Sigmoid colon (tissue), 7 donors: ENCODE results near the gene OPCML. TPM values are rescaled to one million over a fixed set of nuclear protein-coding genes. Genes with fewer than 3 reads are reported as not detected.

Experiments
- DNase-seq: peaks from one replicate; pipeline ENCODE4 v3.0.0-alpha.2; 2019
- H3K27ac ChIP-seq, 4 donors: fragments of 200-600 bp; sonication (generic); one replicate each; pipeline ENCODE4 v1.5.1; 2016 to 2019; ENCODE audit warnings: mild to moderate bottlenecking in 1 of 4
- H3K27me3 ChIP-seq, 3 donors: fragments of 200-600 bp; sonication (generic); one replicate each; pipeline ENCODE4 v1.5.1; 2019; ENCODE audit warnings: mild to moderate bottlenecking in 1 of 3
- H3K36me3 ChIP-seq, 4 donors: fragments of 200-600 bp; sonication (generic); one replicate each; pipeline ENCODE4 v1.5.1; 2016 to 2019
- H3K4me1 ChIP-seq, 4 donors: fragments of 200-600 bp; sonication (generic); one replicate each; pipeline ENCODE4 v1.5.1; 2017 to 2019
- H3K4me3 ChIP-seq, 4 donors: fragments of 200-600 bp; sonication (generic); one replicate each; pipeline ENCODE4 v1.5.1; 2017 to 2019; ENCODE audit warnings: mild to moderate bottlenecking in 2 of 4, moderate library complexity in 1 of 4
- H3K9me3 ChIP-seq, 4 donors: fragments of 200-600 bp in 3 of 4; sonication (generic) in 3 of 4; one replicate each; pipeline versions ENCODE4 v1.5.1 to v1.6.1; 2013 to 2019
- EP300 ChIP-seq, 4 donors: sonication (generic); formaldehyde crosslinking; IDR thresholded peaks; one replicate each; pipeline ENCODE4 v1.6.1; 2017; ENCODE audit warnings: antibody characterized with exemption in 4 of 4
- POLR2A ChIP-seq, 2 donors: fragments of 450-650 bp; IDR thresholded peaks; one replicate each; pipeline ENCODE4 v1.6.1; 2016; ENCODE audit warnings: antibody characterized with exemption in 2 of 2, mild to moderate bottlenecking in 2 of 2, moderate library complexity in 2 of 2
- POLR2AphosphoS5 ChIP-seq, 4 donors: sonication (generic); formaldehyde crosslinking; IDR thresholded peaks; one replicate each; pipeline ENCODE4 v1.6.1; 2017; ENCODE audit warnings: antibody characterized with exemption in 4 of 4
- WGBS, 2 donors: extraction: QIAGEN DNeasy Blood & Tissue Kit; methylation state at CpG; one replicate each; pipeline ENCODE4 v1.1.7; 2013; 5-methylcytosine and 5-hydroxymethylcytosine counted together
- intact Hi-C: fragments of 100-400 bp; cut with DNase I; formaldehyde crosslinking; loops from one replicate; pipeline ENCODE4 v1.15.1; 2023
- polyA plus RNA-seq, 3 donors: library from polyadenylated mRNA; stranded (reverse); fragments of 200-250 nt; gene quantifications; one replicate each; pipeline ENCODE4 v1.2.3, GENCODE V29; 2013
- total RNA-seq, 4 donors: library from RNA; depleted of rRNA; stranded (reverse); fragments of >200 nt; gene quantifications; one replicate each; pipeline ENCODE4 v1.1.0, GENCODE V29; 2016
- TF ChIP-seq, protein P1 (sequence below), 4 experiments: fragments of 450-650 bp in 3 of 4; fragments of 200-600 bp in 1 of 4; IDR thresholded peaks; one replicate each; pipeline ENCODE4 v1.5.1; 2016 to 2019; ENCODE audit warnings: antibody characterized with exemption in 4 of 4, mild to moderate bottlenecking in 3 of 4, moderate library complexity in 2 of 4
- donor health status: healthy with polysubstance abuse.
- donor health status: Bipolar disorder and iron deficiency.
- donor health status: healthy.

Gene OPCML
- total and polyA plus RNA-seq, 7 donors, result under 0.01 to 0.14 (median 0.03) TPM; not detected in 4

DNA sequence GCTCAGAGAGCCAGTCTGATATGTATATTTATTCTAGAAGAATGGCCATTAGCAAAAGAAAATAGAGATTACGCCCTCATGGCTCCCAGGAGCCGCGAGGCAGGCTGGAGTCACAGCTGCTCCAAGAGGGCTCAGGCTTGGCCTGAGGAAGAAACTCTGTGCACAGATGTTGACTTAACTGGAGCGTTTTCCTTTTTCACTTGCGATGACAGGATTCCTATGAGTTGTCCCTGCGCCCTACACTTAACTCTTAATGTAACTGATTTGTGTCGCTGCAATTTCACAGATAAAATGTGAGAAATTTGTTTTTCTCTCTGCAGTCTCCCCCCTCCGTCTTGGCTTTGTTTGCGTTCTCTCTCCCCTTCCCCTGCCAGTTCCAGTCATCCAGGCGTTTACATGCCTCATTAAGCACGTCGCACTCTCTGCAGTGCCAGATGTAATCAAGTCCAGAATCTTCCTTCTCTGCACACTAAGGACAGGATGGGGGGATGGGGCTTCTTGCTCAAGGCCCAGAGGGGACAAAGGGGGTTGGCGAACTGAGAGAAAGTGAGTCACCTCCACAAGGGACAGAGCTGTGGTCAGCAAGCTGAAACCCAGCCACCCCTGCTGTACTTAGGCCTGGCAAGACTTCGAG, 1101.8 kb downstream of the OPCML start:
- WGBS, 2 donors, result 32 to 33% methylated on average over 14 of the region's 14 CpGs

DNA sequence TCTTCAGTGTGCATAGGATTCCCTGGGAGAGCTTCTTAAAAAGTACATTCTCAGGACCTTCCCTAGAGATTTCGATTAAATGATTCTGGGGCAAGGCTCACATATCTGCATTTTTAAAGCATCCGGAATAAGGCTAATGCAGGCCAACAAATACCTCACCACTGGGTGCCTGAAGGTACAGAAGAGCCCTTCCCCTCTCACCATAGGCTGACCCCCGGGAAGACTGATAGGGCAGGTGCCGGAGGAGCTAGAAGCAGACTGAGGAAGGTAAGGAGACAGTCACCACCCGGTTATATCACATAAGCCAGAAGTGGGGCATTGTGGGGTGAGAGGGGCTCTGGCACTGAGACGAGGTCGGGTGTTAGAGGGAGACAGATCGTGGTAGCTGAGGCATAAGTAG, 1102.6 kb downstream of the OPCML start:
- no peaks in the 10 kb centered on the region for H3K27me3 ChIP-seq
- intact Hi-C loops, result no loop called here
- no peaks in the 10 kb centered on the region for H3K9me3 ChIP-seq
- no peak overlapping the region for H3K27ac ChIP-seq
- no peak overlapping the region for H3K4me3 ChIP-seq
- no peak for TF ChIP-seq EP300 (IDR thresholded peaks at IDR 0.05)
- no peak for TF ChIP-seq POLR2A (IDR thresholded peaks at IDR 0.05)
- TF ChIP-seq POLR2AphosphoS5 (IDR thresholded peaks at IDR 0.05), result no peak
- TF ChIP-seq, protein P1, sequence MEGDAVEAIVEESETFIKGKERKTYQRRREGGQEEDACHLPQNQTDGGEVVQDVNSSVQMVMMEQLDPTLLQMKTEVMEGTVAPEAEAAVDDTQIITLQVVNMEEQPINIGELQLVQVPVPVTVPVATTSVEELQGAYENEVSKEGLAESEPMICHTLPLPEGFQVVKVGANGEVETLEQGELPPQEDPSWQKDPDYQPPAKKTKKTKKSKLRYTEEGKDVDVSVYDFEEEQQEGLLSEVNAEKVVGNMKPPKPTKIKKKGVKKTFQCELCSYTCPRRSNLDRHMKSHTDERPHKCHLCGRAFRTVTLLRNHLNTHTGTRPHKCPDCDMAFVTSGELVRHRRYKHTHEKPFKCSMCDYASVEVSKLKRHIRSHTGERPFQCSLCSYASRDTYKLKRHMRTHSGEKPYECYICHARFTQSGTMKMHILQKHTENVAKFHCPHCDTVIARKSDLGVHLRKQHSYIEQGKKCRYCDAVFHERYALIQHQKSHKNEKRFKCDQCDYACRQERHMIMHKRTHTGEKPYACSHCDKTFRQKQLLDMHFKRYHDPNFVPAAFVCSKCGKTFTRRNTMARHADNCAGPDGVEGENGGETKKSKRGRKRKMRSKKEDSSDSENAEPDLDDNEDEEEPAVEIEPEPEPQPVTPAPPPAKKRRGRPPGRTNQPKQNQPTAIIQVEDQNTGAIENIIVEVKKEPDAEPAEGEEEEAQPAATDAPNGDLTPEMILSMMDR (IDR thresholded peaks at IDR 0.05), result no peak
- DNase-seq, result no peak
- no peaks in the 10 kb centered on the region for H3K4me1 ChIP-seq
- H3K36me3 ChIP-seq, result no peaks in the 10 kb centered on the region
- 82 to 86% methylated on average over 8 of the region's 8 CpGs for WGBS, 2 donors

More for the DNA sequence above, 1101.8 kb downstream of the OPCML start:
- H3K27me3 ChIP-seq, result no peaks in the 10 kb centered on the region
- no peaks in the 10 kb centered on the region for H3K4me1 ChIP-seq
- H3K9me3 ChIP-seq, result no peaks in the 10 kb centered on the region
- TF ChIP-seq, protein P1 (IDR thresholded peaks at IDR 0.05), result no peak
- H3K4me3 ChIP-seq, result no peak overlapping the region
- no peak overlapping the region for H3K27ac ChIP-seq
- intact Hi-C loops, result no loop called here
- DNase-seq, result no peak
- H3K36me3 ChIP-seq, result no peaks in the 10 kb centered on the region

DNA sequence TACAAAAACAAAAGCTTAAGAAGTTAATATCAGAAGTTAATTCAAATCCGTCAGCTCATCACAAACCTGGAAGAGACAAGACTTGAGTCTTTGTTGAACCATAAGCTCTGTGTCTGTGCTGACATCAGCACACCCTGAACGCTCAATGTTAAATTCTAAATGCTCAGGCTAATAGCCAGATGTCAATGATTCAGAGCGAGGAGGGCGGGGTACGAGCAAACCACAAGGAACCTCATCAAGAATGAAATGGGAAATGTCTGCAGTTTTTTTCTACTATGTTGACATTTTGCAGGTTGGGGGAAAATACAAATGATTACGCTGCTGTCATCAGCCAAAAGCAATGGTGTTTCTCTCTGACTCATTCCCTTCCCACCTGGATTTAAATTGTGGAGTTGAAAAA, 1104.7 kb downstream of the OPCML start:
- Histone ChIP-seq H3K4me1 (no peaks in the 10 kb centered on the region), H3K36me3 (no peaks in the 10 kb centered on the region), H3K27ac (no peak overlapping the region), H3K9me3 (no peaks in the 10 kb centered on the region), H3K4me3 (no peak overlapping the region), H3K27me3 (no peaks in the 10 kb centered on the region)
- no peak for TF ChIP-seq EP300 (IDR thresholded peaks at IDR 0.05)
- TF ChIP-seq POLR2A (IDR thresholded peaks at IDR 0.05), result no peak
- no peak for TF ChIP-seq POLR2AphosphoS5 (IDR thresholded peaks at IDR 0.05)
- TF ChIP-seq, protein P1 (IDR thresholded peaks at IDR 0.05), result no peak
- DNase-seq, result no peak
- WGBS, 2 donors, result 79 to 88% methylated on average over 6 of the region's 6 CpGs
- intact Hi-C loops, result no loop called here

DNA sequence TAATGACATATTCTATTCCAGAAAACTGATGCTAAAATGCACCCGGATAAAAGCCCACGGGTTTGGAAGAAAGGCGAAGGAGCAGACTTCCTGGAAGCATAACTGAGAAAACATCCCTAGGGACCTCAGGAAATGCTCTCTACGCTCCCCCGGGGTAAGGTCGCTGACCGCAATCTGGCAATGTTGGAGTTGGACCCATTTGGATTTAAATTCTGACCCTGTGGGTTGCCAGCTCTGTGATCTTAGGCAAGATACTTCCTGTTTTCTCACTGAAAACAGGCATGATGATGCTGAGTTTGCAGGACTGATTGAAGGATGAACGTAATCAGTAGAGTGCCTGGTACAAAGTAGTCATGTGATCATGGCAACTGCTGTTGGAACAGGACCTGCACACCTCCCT, 1107.9 kb downstream of the OPCML start:
- no peak for DNase-seq
- TF ChIP-seq, protein P1 (IDR thresholded peaks at IDR 0.05), result no peak
- TF ChIP-seq POLR2AphosphoS5 (IDR thresholded peaks at IDR 0.05) (no peak), POLR2A (IDR thresholded peaks at IDR 0.05) (no peak), EP300 (IDR thresholded peaks at IDR 0.05) (no peak)
- H3K4me1 ChIP-seq, result no peaks in the 10 kb centered on the region
- 65 to 86% methylated on average over 8 of the region's 8 CpGs for WGBS, 2 donors
- intact Hi-C loops, result no loop called here
- H3K36me3 ChIP-seq, result no peaks in the 10 kb centered on the region
- H3K27me3 ChIP-seq, result no peaks in the 10 kb centered on the region
- no peaks in the 10 kb centered on the region for H3K9me3 ChIP-seq
- no peak overlapping the region for H3K4me3 ChIP-seq
- H3K27ac ChIP-seq, result no peak overlapping the region

DNA sequence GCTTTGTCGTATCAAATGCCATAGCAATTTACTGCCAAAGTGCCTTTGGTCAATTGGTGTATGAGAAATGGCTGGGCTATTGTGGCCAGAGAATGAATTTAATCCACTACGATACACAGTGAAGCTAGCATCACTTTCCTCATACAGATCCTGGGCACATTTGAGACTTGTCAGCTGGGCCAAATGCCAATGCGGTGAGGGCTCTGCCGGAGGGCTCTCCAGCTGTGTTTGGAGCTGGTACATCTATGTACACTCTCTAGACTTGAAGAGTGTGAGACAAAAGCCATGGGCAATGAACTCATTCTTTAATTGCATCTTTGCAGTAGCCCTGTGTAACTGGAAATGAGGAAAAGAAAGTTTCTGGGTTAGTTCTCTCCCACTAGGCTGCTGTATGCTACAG, 1109.0 kb downstream of the OPCML start:
- Histone ChIP-seq H3K9me3 (no peaks in the 10 kb centered on the region), H3K27ac (no peak overlapping the region), H3K27me3 (no peaks in the 10 kb centered on the region), H3K36me3 (no peaks in the 10 kb centered on the region), H3K4me3 (no peak overlapping the region), H3K4me1 (no peaks in the 10 kb centered on the region)
- no peak for DNase-seq
- TF ChIP-seq POLR2AphosphoS5 (IDR thresholded peaks at IDR 0.05) (no peak), POLR2A (IDR thresholded peaks at IDR 0.05) (no peak), EP300 (IDR thresholded peaks at IDR 0.05) (no peak)
- TF ChIP-seq, protein P1 (IDR thresholded peaks at IDR 0.05), result no peak
- 92 to 94% methylated on average over 4 of the region's 4 CpGs for WGBS, 2 donors
- intact Hi-C loops, result no loop called here
